Ramos (cell line): ENCODE data around the gene LRRC74B.

Source experiments
- in situ Hi-C: fragments of 300-500 bp; cut with MboI; formaldehyde crosslinking; loops from one replicate; pipeline ENCODE4 v1.14.3; 2022; ENCODE audit warnings: low sequenced_read_pairs; ENCODE audit not compliant: unreplicated experiment

The LRRC74B gene

DNA sequence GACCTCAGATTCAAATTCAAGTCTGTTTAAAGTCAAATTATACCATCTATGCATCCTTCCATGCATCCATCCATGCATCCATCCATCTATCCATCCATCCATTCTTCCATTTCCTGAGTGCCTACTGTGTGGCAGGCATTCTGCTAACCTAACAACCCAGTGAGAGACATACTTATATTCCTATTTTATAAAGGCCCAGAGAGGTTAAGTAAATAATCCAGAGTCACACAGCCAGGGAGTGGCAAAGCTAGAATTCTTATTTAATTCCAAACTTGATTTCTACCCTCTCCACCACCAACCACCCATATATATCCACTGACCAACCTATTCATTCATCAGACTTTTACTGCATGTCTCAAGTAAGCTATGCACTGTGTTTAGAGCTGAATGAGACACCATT is 53.8 kb downstream of the LRRC74B start:
- in situ Hi-C loops: no loop called here

- in situ Hi-C loops: no loop called here
These were observed 54.6 kb downstream of the LRRC74B start for GRCh38 chr22:21100149-21101032.

DNA sequence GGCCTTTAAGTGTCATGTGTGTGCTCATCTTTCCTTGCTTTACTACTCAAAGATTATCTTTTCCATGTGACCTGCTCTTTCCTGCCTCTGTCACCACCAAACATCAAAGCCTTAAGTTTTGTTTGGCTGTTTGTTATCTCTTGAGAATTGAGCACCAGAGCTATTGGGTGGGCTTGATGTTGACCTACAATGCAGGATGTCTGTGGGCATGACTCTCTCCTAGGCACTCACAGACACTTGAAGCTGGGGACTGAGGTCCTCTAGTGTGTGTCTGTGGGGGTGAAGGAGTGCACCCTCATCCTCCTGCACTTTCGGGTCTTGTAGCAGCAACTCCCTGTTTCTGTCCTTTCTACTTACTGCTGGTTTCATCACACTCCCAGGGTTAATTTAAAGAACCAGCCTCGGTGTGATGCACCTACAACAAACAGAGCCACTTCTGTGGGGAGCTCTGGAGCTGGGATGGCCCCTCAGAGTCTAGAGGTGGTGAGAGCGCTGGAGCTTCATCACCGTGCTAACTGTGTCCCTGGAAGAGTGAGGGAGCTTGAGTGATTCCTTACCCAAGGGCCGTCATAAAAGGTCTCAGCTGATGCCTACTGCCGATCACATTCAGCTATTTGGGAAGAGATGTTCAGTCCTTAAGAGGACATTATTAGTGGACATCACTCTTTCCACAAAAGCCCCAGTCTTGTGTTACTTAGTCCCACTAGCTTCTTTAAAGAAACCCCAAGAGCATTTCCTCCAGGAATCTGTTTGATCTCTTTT is 56.3 kb downstream of the LRRC74B start:
- in situ Hi-C loops: no loop called here

DNA sequence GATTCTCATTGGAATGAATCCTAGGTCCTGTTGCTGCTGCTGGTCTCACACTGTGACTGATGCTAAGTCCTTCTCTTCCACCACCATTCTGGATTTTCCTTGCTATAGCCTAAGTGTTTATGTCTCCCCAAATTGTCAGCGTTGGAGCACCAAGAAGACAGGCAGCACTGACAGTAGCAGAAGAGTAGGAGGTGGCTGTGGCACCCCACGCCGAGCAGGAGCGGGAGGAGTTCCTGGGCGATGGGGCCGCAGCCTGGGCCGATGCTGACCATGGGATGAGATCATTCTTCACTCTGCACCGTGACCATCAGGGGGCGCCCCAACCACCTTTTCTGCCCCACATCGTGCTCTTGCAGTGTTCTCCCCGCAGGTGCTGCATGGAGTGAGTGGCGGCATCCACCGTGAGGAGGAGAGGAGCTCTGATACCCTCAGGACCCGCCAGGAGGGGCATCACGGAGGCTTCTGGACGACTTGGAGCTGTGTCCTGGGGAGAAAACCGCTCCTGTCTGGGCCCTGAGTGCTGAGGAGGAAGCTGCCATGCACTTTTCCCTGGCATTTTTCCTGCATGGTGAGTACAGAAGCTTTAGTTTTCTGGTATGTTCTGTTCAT is 57.0 kb downstream of the LRRC74B start:
- in situ Hi-C loops: no loop called here

DNA sequence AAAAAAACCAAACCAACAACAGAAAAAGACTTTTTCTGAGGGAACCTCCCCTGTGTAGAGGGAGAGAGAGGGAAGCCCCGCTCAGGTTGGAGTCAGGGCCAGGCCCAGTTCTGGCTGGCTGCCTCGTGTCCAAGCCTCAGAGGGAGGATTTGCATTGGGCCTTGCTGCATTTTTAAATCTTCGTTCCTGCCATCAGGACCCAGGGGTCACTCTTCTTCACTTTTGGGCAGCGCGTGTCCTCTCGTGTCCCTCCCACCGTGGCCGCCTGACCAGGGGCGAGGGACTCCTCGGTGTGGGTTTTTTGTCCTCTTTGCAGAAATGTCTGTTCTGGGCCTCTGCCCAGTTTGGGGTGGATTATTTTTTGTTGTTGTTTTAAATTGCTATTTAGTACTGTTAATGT is 57.9 kb downstream of the LRRC74B start:
- in situ Hi-C loops: no loop called here

- in situ Hi-C loops: no loop called here
These were observed 58.5 kb downstream of the LRRC74B start for GRCh38 chr22:21104126-21104691.

GRCh38 chr22:21105294-21105693 is 59.5 kb downstream of the LRRC74B start:
- in situ Hi-C loops: no loop called here

GRCh38 chr22:21106000-21106399 is 60.3 kb downstream of the LRRC74B start:
- in situ Hi-C loops: no loop called here

DNA sequence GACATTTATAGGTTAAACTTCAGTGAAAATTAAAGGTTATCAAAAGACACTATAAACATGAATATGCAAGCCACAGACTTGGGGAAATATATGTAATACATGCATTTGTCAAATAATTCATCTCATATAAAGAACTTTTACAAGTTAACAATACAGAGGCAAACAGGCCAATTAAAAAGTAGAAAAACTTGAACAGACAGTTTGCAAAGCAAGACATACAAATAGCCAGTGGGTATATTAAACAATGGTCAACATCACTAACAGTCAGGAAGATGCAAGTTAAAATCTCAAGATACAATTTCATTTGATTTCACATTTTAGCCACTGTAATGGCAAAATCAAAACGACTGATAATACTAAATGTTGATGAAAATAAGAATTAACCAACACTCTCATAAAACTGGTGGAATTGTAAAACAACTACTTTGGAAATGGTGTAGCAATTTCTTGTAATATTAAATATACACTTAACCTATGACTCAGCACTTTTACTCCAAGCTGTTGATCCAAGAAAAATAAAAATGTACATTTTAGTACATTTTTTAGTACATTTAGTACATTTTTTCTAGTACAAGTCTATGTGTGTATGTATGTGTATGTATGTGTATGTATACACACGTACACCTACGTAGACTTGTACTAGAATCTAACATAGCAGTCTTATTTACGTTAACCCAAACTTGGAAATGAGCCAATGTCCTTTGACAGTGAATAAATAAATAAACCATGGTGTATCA is 62.8 kb downstream of the LRRC74B start:
- in situ Hi-C loops: no loop called here
